B cell (primary cell): ENCODE data around the gene CGRRF1. TPM values are rescaled to one million over a fixed set of nuclear protein-coding genes. Genes with fewer than 3 reads are reported as not detected.

Experiments
- ATAC-seq: fragments of 200-7000 bp; cut with Tn5 transposase; one replicate; pipeline ENCODE4 v1.10.0; 2021; ENCODE audit warnings: low read depth, mild to moderate bottlenecking, moderate number of reproducible peaks, moderate library complexity
- CTCF ChIA-PET: fragments of 350-600 bp; sonication (Branson Sonifier 250); formaldehyde crosslinking; loops from one replicate; lab custom pipeline; 2021; ENCODE audit warnings: antibody characterized with exemption, inconsistent platforms; lab: Charles Lee
- POLR2A ChIA-PET: fragments of 350-600 bp; sonication (Branson Sonifier 250); formaldehyde crosslinking; loops from one replicate; lab custom pipeline; 2021; ENCODE audit warnings: antibody characterized with exemption; lab: Charles Lee
- DNase-seq: peaks from one replicate; pipeline ENCODE4 v3.0.0; 2013
- H2AFZ ChIP-seq: 2 replicates; pipeline ENCODE4 v1.6.1; 2012; ENCODE audit warnings: mild to moderate bottlenecking, low read depth, low read length; ENCODE audit not compliant: insufficient read depth, poor library complexity, severe bottlenecking
- H3K27ac ChIP-seq, 2 donors: 1 replicate in 1 of 2; 2 replicates in 1 of 2; pipeline ENCODE4 v1.5.1; 2012 to 2013; ENCODE audit warnings: low read length in 2 of 2, mild to moderate bottlenecking in 2 of 2, moderate library complexity in 1 of 2
- H3K27me3 ChIP-seq, 4 experiments: fragments of 200-600 bp in 1 of 4; sonication (generic) in 1 of 4; replicated peaks in 1 of 4; 1 replicate in 2 of 4; 2 replicates in 2 of 4; pipeline versions ENCODE4 v1.6.1 to v1.7.0; 2013 to 2016; ENCODE audit warnings: low read length in 3 of 4, mild to moderate bottlenecking in 2 of 4, mixed read lengths in 1 of 4, moderate library complexity in 1 of 4; ENCODE audit not compliant: insufficient read depth in 4 of 4, control insufficient read depth in 3 of 4; ENCODE audit errors: control extremely low read depth in 1 of 4
- H3K36me3 ChIP-seq, 2 experiments: replicated peaks in 1 of 2; 1 replicate in 1 of 2; 2 replicates in 1 of 2; pipeline versions ENCODE4 v1.6.1 to v1.7.1; 2013; ENCODE audit warnings: low read length in 1 of 2; ENCODE audit not compliant: insufficient read depth in 2 of 2, control insufficient read depth in 1 of 2; ENCODE audit errors: control extremely low read depth in 1 of 2, extremely low read depth in 1 of 2
- H3K4me1 ChIP-seq, 2 donors: fragments of 200-600 bp in 1 of 2; sonication (generic) in 1 of 2; 1 replicate in 1 of 2; 2 replicates in 1 of 2; pipeline versions ENCODE4 v1.5.1 to v1.6.1; 2013 to 2017; ENCODE audit warnings: low read length in 2 of 2; ENCODE audit not compliant: control insufficient read depth in 2 of 2, insufficient read depth in 2 of 2
- H3K4me2 ChIP-seq: replicated peaks from 2 replicates; pipeline ENCODE3; 2012; ENCODE audit warnings: mild to moderate bottlenecking, low read depth, low read length; ENCODE audit not compliant: poor library complexity, severe bottlenecking
- H3K4me3 ChIP-seq, 5 experiments: fragments of 200-600 bp in 1 of 5; sonication (generic) in 1 of 5; 1 replicate in 3 of 5; 2 replicates in 2 of 5; pipeline versions ENCODE4 v1.5.1 to v1.7.0; 2011 to 2016; ENCODE audit warnings: low read length in 4 of 5, mild to moderate bottlenecking in 4 of 5, low read depth in 2 of 5, control low read depth in 1 of 5, moderate library complexity in 1 of 5; ENCODE audit not compliant: insufficient read depth in 1 of 5; ENCODE audit errors: control extremely low read depth in 1 of 5, extremely low read depth in 1 of 5
- H3K79me2 ChIP-seq: fragments of 200-600 bp; sonication (generic); one replicate; pipeline ENCODE4 v1.6.0; 2016; ENCODE audit warnings: low read length; ENCODE audit not compliant: control insufficient read depth, insufficient read depth
- H3K9ac ChIP-seq: fragments of 200-600 bp; sonication (generic); 2 replicates; pipeline ENCODE4 v1.6.1; 2017; ENCODE audit warnings: mild to moderate bottlenecking, low read length, moderate library complexity
- H3K9me3 ChIP-seq, 3 donors: one replicate each; pipeline versions ENCODE4 v1.6.1 to v1.7.1; 2013; ENCODE audit warnings: low read length in 2 of 3; ENCODE audit not compliant: control insufficient read depth in 2 of 3, insufficient read depth in 1 of 3; ENCODE audit errors: control extremely low read depth in 1 of 3
- H4K20me1 ChIP-seq: 2 replicates; pipeline ENCODE4 v1.6.0; 2012; ENCODE audit warnings: mild to moderate bottlenecking, low read length; ENCODE audit not compliant: insufficient read depth, control insufficient read depth, poor library complexity, severe bottlenecking
- H3K27ac Mint-ChIP-seq: one replicate; pipeline ENCODE4 v1.8.0; 2021; ENCODE audit warnings: mixed read lengths
- H3K27me3 Mint-ChIP-seq: one replicate; pipeline ENCODE4 v1.8.0; 2021; ENCODE audit warnings: mixed read lengths
- H3K4me1 Mint-ChIP-seq: one replicate; pipeline ENCODE4 v1.8.0; 2021; ENCODE audit warnings: mixed read lengths
- H3K4me3 Mint-ChIP-seq: one replicate; pipeline ENCODE4 v1.8.0; 2021; ENCODE audit warnings: mixed read lengths
- H3K9me3 Mint-ChIP-seq: one replicate; pipeline ENCODE4 v1.8.0; 2022; ENCODE audit warnings: mixed read lengths; ENCODE audit not compliant: insufficient read depth
- EZH2 ChIP-seq: IDR thresholded peaks from 2 replicates; pipeline ENCODE4 v1.6.1; 2012; ENCODE audit warnings: borderline replicate concordance, low read depth, mild to moderate bottlenecking, moderate library complexity, low read length; ENCODE audit not compliant: insufficient read depth, poor library complexity, severe bottlenecking
- WGBS: methylation state at CpG from one replicate; pipeline ENCODE4 v1.1.5; 2013; ENCODE audit warnings: missing lambda C conversion rate; ENCODE audit not compliant: insufficient coverage; 5-methylcytosine and 5-hydroxymethylcytosine counted together
- intact Hi-C: fragments of 100-400 bp; cut with micrococcal nuclease; formaldehyde crosslinking; loops from one replicate; pipeline ENCODE4 v1.10.0; 2022
- polyA plus RNA-seq: library from polyadenylated mRNA; depleted of rRNA; stranded (reverse); fragments of >200 nt; gene quantifications from 2 replicates; pipeline ENCODE4 v1.2.3, GENCODE V29; 2012
- total RNA-seq, 2 donors: library from RNA; stranded (reverse); fragments of 120-200 nt in 1 of 2; gene quantifications; 1 replicate in 1 of 2; 2 replicates in 1 of 2; pipeline versions ENCODE4 v1.2.3 to v1.2.4, GENCODE V29; 2013 to 2022
- TF ChIP-seq, protein P1 (sequence below): fragments of 200-600 bp; IDR thresholded peaks from one replicate; pipeline ENCODE4 v1.8.0; 2022; ENCODE audit warnings: antibody characterized with exemption, mild to moderate bottlenecking

Gene CGRRF1
- total and polyA plus RNA-seq, 2 donors (not counting 1 experiment from before 2014, with no cell fraction given) = 10.0 to 15.8 TPM

DNA sequence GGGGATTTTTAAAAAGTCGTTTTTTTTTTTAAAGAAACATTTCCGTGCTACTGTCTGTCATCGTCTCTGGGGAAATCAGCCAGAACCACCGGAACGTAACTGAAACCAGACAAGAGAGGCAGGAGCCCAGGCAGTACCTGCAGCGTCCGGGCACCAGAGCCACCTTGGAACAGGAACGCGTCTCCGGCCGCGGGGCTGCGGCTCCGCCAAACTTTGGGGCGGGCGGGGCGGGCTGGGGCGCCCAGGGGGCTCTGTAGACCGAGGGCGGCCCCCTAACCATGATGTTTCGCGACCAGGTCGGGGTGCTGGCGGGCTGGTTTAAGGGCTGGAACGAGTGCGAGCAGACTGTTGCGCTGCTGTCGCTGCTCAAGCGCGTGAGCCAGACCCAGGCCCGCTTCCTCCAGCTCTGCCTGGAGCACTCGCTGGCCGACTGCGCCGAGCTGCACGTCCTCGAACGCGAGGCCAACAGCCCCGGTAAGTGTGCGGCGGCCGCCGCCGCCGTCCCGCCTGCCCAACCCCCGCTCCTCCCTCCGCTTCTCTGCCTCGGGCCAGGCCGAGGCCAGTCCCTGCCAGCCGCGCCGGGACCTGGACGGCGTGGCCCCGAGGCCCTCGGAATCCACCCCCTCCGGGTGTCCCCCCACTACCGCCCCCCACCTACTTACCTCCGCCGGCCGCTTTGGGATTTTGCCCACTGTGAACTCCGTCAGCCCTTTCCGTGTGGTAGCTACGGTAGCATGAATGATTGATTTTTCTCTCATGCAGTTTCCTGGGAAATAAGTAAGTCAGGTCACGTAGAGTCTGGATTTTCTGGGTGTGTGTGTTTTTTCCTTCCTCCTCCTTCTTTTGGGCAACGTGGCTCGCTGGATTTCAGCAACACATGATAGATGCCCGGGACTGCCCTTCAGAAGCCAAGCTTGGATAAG, 58.2 kb downstream of the CGRRF1 start:
- H3K4me3 Mint-ChIP-seq = peak overlapping the region; percentile 96
- TF ChIP-seq, protein P1, sequence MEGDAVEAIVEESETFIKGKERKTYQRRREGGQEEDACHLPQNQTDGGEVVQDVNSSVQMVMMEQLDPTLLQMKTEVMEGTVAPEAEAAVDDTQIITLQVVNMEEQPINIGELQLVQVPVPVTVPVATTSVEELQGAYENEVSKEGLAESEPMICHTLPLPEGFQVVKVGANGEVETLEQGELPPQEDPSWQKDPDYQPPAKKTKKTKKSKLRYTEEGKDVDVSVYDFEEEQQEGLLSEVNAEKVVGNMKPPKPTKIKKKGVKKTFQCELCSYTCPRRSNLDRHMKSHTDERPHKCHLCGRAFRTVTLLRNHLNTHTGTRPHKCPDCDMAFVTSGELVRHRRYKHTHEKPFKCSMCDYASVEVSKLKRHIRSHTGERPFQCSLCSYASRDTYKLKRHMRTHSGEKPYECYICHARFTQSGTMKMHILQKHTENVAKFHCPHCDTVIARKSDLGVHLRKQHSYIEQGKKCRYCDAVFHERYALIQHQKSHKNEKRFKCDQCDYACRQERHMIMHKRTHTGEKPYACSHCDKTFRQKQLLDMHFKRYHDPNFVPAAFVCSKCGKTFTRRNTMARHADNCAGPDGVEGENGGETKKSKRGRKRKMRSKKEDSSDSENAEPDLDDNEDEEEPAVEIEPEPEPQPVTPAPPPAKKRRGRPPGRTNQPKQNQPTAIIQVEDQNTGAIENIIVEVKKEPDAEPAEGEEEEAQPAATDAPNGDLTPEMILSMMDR = no peak
- no peak for TF ChIP-seq EZH2
- Histone ChIP-seq H3K9ac (peak overlapping the region; percentile 83), H3K27me3 (no peaks in the 10 kb centered on the region), H3K36me3 (no peaks in the 10 kb centered on the region), H3K4me2 (peak overlapping the region; percentile 96), H2AFZ (peak overlapping the region; percentile 89), H3K9me3 (peaks cover 0 to 9% (median 2%) of the 10 kb centered on the region in 3 donors), H3K4me3 (peak overlapping the region; percentile 52 to 86 (median 73)), H4K20me1 (peaks cover 12% of the 10 kb centered on the region), H3K4me1 (peaks cover 21 to 24% of the 10 kb centered on the region in 2 donors), H3K79me2 (peaks cover 32% of the 10 kb centered on the region), H3K27ac (peak overlapping the region; percentile 73 to 85)
- H3K9me3 Mint-ChIP-seq = peaks cover 5% of the 10 kb centered on the region
- H3K27me3 Mint-ChIP-seq = no peaks in the 10 kb centered on the region
- intact Hi-C loops = loop anchor here (1.0 to 10.0 kb wide), 5 partner anchors 59 to 597 kb away; partner anchors contain the start of genes CNIH1 and GMFB
- peak overlapping the region; percentile 96 for H3K27ac Mint-ChIP-seq
- ATAC-seq (peak; percentile 39), DNase-seq (peak; percentile 84)
- ChIA-PET POLR2A (interaction anchor here (0.7 to 3.2 kb wide), 2 partner anchors 62 to 207 kb away, joined by 5 to 13 read pairs; no protein-coding TSS in a partner anchor), CTCF (interaction anchor here (0.7 to 7.5 kb wide), 13 partner anchors 10 to 238 kb away, joined by 3 to 231 read pairs (median 4); partner anchors contain the start of gene CGRRF1)
- 1% methylated on average over 54 of the region's 70 CpGs for WGBS
- peaks cover 27% of the 10 kb centered on the region for H3K4me1 Mint-ChIP-seq
